Progenitor cell of endocrine pancreas (in vitro differentiated cells): Measurements from ENCODE around the gene RPLP2. TPM values are rescaled to one million over a fixed set of nuclear protein-coding genes. Genes with fewer than 3 reads are reported as not detected.

Source experiments
- DNase-seq: peaks from one replicate; pipeline ENCODE4 v3.0.0; 2021; ENCODE audit warnings: low spot score; ENCODE audit not compliant: unreplicated experiment
- H3K27ac Mint-ChIP-seq: 2 replicates; pipeline ENCODE4 v1.8.0; 2021; ENCODE audit warnings: mild to moderate bottlenecking, moderate library complexity, mixed read lengths
- H3K27me3 Mint-ChIP-seq: 2 replicates; pipeline ENCODE4 v1.8.0; 2021; ENCODE audit warnings: mixed read lengths
- H3K36me3 Mint-ChIP-seq: 2 replicates; pipeline ENCODE4 v1.8.0; 2022; ENCODE audit warnings: mixed read lengths; ENCODE audit not compliant: insufficient read depth
- H3K4me1 Mint-ChIP-seq: 2 replicates; pipeline ENCODE4 v1.8.0; 2021; ENCODE audit warnings: low read depth, mixed read lengths
- H3K4me3 Mint-ChIP-seq: 2 replicates; pipeline ENCODE4 v1.8.0; 2021; ENCODE audit warnings: low read depth, mild to moderate bottlenecking, moderate library complexity, mixed read lengths
- H3K9me3 Mint-ChIP-seq: 2 replicates; pipeline ENCODE4 v1.8.0; 2021; ENCODE audit warnings: low read depth, mixed read lengths
- CTCF ChIP-seq: fragments of 200-600 bp; sonication (generic); IDR thresholded peaks from one replicate; pipeline ENCODE4 v1.5.0; 2021; ENCODE audit warnings: antibody characterized with exemption, mild to moderate bottlenecking; ENCODE audit not compliant: unreplicated experiment
- long read RNA-seq: library from polyadenylated mRNA; unstranded; transcript quantifications from one replicate; pipeline ENCODE4 v2.0.0, GENCODE V29; 2020
- total RNA-seq: library from RNA; stranded (reverse); gene quantifications from 2 replicates; pipeline ENCODE4 v1.2.1, GENCODE V29; 2021

The RPLP2 gene
- total RNA-seq, result 1,463 and 1,530 TPM in 2 replicates
- long read RNA-seq, transcript RPLP2-201 (5 exons, 781 nt), result major isoform, 393 of 410 reads
- long read RNA-seq, partial matches to known transcripts, result 2 of 410 reads
- long read RNA-seq, other reads (novel, unspliced or antisense), result 12 of 410 reads

DNA sequence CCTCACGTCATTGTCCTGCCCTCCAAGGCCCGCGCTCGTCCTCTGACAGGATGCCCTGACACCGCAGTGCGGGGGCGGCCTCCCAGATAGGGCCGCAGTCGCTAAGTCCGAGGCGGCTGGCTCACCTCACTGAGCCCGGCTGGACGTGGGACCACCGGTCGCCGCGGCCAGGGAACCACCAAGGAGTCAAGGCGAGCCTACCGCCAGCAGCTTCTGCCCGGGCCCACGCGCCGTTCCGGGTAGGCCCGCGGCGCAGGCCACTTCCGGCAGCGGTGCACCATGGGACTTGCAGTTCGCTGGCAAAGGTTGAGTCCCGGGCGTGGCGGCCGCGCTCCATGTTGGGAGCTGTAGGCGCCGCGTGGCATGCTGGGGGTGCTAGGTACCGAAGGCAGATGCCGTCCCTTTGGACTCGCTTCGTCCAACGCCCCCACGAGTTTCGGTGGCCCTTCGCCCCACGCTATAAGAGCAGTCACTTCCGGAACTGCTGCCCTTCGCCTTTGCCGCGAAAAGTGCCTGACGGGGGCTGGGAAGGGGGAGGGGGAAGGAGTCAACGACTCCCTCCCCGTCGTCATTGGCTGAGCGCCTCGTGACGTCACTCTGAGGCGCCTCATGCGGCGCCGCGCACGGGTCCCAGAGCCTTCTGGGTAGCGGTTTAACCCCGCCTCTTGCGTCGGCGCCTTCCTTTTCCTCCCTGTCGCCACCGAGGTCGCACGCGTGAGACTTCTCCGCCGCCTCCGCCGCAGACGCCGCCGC is at the start of gene RPLP2:
RPLP2 (plus strand) TSS at position 681 of the 753 bp plus-strand sequence. CDS start 268 bp downstream, outside the sequence.
- H3K27me3 Mint-ChIP-seq, result no peaks in the 10 kb centered on the region
- H3K27ac Mint-ChIP-seq, result peak within 1 kb of the TSS; percentile 99
- peaks cover 6% of the 10 kb centered on the region for H3K36me3 Mint-ChIP-seq
- H3K4me3 Mint-ChIP-seq, result peak within 1 kb of the TSS; percentile 93
- peaks cover 15% of the 10 kb centered on the region for H3K4me1 Mint-ChIP-seq
- TF ChIP-seq CTCF, result no peak
- H3K9me3 Mint-ChIP-seq, result no peaks in the 10 kb centered on the region
- peak; percentile 91 for DNase-seq

DNA sequence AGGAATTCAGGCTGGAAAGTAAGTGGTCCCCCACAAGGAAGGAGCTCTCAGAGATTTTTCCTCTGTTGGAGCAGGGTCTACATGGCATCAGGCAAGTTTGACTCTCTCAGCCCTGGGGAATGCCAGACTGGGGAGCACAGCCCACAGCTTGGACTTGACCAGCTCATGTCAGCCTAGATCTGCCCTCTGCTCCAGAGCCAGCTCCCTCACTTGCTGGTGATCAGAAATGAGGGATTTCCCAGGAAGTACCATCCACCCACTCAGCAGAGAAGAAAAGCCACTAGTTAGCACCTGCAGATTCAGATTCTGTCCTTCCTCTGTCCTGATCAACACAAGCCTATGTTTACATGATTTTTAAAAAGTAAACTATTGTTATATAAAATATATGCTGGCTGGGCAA is 49.5 kb upstream of the RPLP2 start:
- no peak for TF ChIP-seq CTCF
- Mint-ChIP-seq H3K27me3 (no peaks in the 10 kb centered on the region), H3K4me1 (peaks cover 3% of the 10 kb centered on the region), H3K27ac (no peak overlapping the region), H3K4me3 (no peak overlapping the region), H3K36me3 (peaks cover 12% of the 10 kb centered on the region), H3K9me3 (no peaks in the 10 kb centered on the region)
- DNase-seq, result no peak

GRCh38 chr11:761526-762108 is 48.1 kb upstream of the RPLP2 start:
- Mint-ChIP-seq H3K4me3 (no peak overlapping the region), H3K4me1 (no peaks in the 10 kb centered on the region), H3K27ac (no peak overlapping the region), H3K9me3 (no peaks in the 10 kb centered on the region), H3K36me3 (peaks cover 12% of the 10 kb centered on the region), H3K27me3 (no peaks in the 10 kb centered on the region)
- no peak for DNase-seq
- TF ChIP-seq CTCF, result no peak

- Mint-ChIP-seq H3K36me3 (peaks cover 9% of the 10 kb centered on the region), H3K4me3 (no peak overlapping the region), H3K4me1 (no peaks in the 10 kb centered on the region), H3K9me3 (no peaks in the 10 kb centered on the region), H3K27me3 (no peaks in the 10 kb centered on the region), H3K27ac (no peak overlapping the region)
- TF ChIP-seq CTCF, result no peak
- no peak for DNase-seq
These were observed 47.2 kb upstream of the RPLP2 start for GRCh38 chr11:762421-763072.

GRCh38 chr11:763073-763463 is 46.7 kb upstream of the RPLP2 start:
- no peak for TF ChIP-seq CTCF
- H3K36me3 Mint-ChIP-seq, result peaks cover 9% of the 10 kb centered on the region
- H3K27ac Mint-ChIP-seq, result no peak overlapping the region
- H3K4me3 Mint-ChIP-seq, result no peak overlapping the region
- H3K27me3 Mint-ChIP-seq, result no peaks in the 10 kb centered on the region
- no peak for DNase-seq
- H3K9me3 Mint-ChIP-seq, result no peaks in the 10 kb centered on the region
- H3K4me1 Mint-ChIP-seq, result no peaks in the 10 kb centered on the region
